Breast epithelium (tissue), 4 donors: ENCODE data around the gene ANKRD11. TPM values are rescaled to one million over a fixed set of nuclear protein-coding genes. Genes with fewer than 3 reads are reported as not detected.

Experiments used
- DNase-seq, 2 donors: peaks; one replicate each; pipeline ENCODE4 v3.0.0-alpha.2; 2019; ENCODE audit warnings: low spot score in 2 of 2
- H3K27ac ChIP-seq, 2 donors: fragments of 200-600 bp; sonication (generic) in 1 of 2; one replicate each; pipeline ENCODE4 v1.5.1; 2016 to 2019; ENCODE audit warnings: mild to moderate bottlenecking in 1 of 2
- H3K27me3 ChIP-seq, 2 donors: fragments of 200-600 bp; sonication (generic) in 1 of 2; one replicate each; pipeline versions ENCODE4 v1.5.1 to v1.6.0; 2017 to 2019; ENCODE audit warnings: control low read depth in 1 of 2, mild to moderate bottlenecking in 1 of 2
- H3K36me3 ChIP-seq: fragments of 200-600 bp; one replicate; pipeline ENCODE4 v1.5.1; 2019
- H3K4me1 ChIP-seq, 2 donors: fragments of 200-600 bp; sonication (generic); one replicate each; pipeline ENCODE4 v1.5.1; 2016 to 2019; ENCODE audit warnings: control low read depth in 1 of 2
- H3K4me3 ChIP-seq, 3 donors: fragments of 200-600 bp; sonication (generic); 1 replicate in 2 of 3; 2 replicates in 1 of 3; pipeline ENCODE4 v1.5.1; 2016 to 2019; ENCODE audit warnings: mild to moderate bottlenecking in 3 of 3, moderate library complexity in 2 of 3
- H3K9me3 ChIP-seq, 2 donors: fragments of 200-600 bp; sonication (generic) in 1 of 2; one replicate each; pipeline ENCODE4 v1.5.1; 2016 to 2019; ENCODE audit warnings: control low read depth in 1 of 2
- CTCF ChIP-seq, 3 donors: fragments of 450-650 bp; IDR thresholded peaks; one replicate each; pipeline ENCODE4 v1.5.1; 2016 to 2017; ENCODE audit warnings: antibody characterized with exemption in 3 of 3, mild to moderate bottlenecking in 3 of 3, moderate library complexity in 3 of 3
- POLR2A ChIP-seq: fragments of 450-650 bp; IDR thresholded peaks from one replicate; pipeline ENCODE4 v1.6.1; 2016; ENCODE audit warnings: antibody characterized with exemption, mild to moderate bottlenecking, moderate library complexity
- POLR2AphosphoS5 ChIP-seq, 3 donors: sonication (generic); formaldehyde crosslinking; IDR thresholded peaks; one replicate each; pipeline ENCODE4 v1.6.1; 2017; ENCODE audit warnings: antibody characterized with exemption in 3 of 3
- intact Hi-C: fragments of 100-400 bp; cut with DNase I; formaldehyde crosslinking; loops from one replicate; pipeline ENCODE4 v1.15.1; 2023; ENCODE audit warnings: low total_unique reads
- total RNA-seq, 3 donors: library from RNA; depleted of rRNA; stranded (reverse); fragments of >200 nt; gene quantifications; one replicate each; pipeline ENCODE4 v1.1.0, GENCODE V29; 2016

Gene ANKRD11
- total RNA-seq, 3 donors from 2014 or later = 64.0 to 79.0 (median 69.2) TPM

DNA sequence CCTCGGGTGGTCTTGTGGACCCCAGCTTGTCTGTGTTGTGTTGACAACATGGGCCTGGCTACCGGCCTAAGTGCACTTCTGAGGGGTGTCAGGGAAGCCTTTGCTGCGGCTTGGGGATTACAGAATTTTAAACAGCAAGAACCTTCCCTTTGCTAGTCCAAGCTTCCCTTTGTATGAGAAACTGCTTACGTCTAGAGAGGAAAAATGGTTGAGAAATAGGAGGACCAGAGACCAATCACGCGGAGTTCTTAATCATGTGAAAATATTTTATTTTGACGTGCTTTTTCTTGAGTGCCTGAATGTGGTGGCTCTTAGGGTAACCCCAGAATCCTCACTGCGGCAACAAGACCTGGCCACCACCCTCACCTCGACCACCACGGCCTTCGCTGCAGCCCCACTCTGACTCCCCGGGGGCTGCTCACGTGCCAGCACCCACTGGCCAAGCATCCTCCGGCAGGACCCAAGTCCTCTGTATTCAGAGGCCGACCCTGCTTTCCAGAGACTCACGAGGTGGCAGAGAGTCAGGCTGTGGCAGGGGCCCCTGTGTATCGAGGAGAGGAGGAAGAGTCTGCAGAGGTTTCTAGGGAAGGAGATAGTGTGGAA lies 191.6 kb downstream of the ANKRD11 start:
- H3K36me3 ChIP-seq = no peaks in the 10 kb centered on the region
- no peak overlapping the region for H3K4me3 ChIP-seq
- intact Hi-C loops = no loop called here
- no peaks in the 10 kb centered on the region for H3K9me3 ChIP-seq
- no peaks in the 10 kb centered on the region for H3K27me3 ChIP-seq
- TF ChIP-seq CTCF (IDR thresholded peaks at IDR 0.05) (no peak), POLR2A (no peak)
- no peak overlapping the region for H3K27ac ChIP-seq
- peaks cover 0 to 3% of the 10 kb centered on the region in 2 donors for H3K4me1 ChIP-seq
- no peak for DNase-seq

DNA sequence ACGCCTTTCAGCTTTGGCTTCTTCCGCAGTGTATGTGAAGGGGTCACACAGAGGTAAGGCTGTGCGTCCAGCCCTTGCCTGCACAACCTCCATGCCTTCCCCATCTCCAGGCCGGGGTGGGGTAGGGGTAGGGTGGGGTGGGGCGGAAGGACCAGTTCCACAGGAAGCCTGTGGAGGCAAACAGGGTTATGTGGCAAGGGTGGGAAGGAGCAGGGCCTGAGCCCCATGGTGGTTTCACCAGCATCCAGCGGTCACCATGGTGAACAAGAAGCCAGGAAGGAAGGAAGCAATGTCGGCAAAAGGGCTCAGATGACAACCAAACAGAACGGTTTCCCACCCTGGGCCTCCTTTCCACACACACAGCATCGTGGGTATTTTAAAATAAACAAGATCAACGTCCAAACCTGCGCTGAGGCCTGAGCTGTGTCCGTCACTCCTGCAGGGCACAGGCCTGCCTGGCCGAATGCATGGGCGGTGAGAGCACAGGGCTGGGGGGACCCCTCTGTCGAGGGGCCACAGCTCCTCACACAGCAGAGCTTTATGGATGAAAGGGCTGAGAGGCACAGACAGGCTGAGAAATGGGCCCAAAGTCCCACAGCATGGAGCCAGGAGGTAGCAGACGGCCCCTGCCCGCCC lies 192.3 kb downstream of the ANKRD11 start:
- no peaks in the 10 kb centered on the region for H3K36me3 ChIP-seq
- DNase-seq = no peak
- no peaks in the 10 kb centered on the region for H3K9me3 ChIP-seq
- intact Hi-C loops = no loop called here
- TF ChIP-seq POLR2AphosphoS5 (IDR thresholded peaks at IDR 0.05) (no peak), POLR2A (no peak), CTCF (IDR thresholded peaks at IDR 0.05) (no peak)
- no peak overlapping the region for H3K27ac ChIP-seq
- H3K4me1 ChIP-seq = peaks cover 0 to 3% of the 10 kb centered on the region in 2 donors
- H3K4me3 ChIP-seq = no peak overlapping the region
- no peaks in the 10 kb centered on the region for H3K27me3 ChIP-seq

- no peak for DNase-seq
- no peak for TF ChIP-seq CTCF (IDR thresholded peaks at IDR 0.05)
- no peak for TF ChIP-seq POLR2A
- H3K27me3 ChIP-seq = no peaks in the 10 kb centered on the region
- H3K27ac ChIP-seq = no peak overlapping the region
- no peak overlapping the region for H3K4me3 ChIP-seq
- no peaks in the 10 kb centered on the region for H3K36me3 ChIP-seq
- intact Hi-C loops = no loop called here
- no peaks in the 10 kb centered on the region for H3K9me3 ChIP-seq
- H3K4me1 ChIP-seq = peaks cover 0 to 3% of the 10 kb centered on the region in 2 donors
Measured at GRCh38 chr16:89297156-89297874, 193.0 kb downstream of the ANKRD11 start.

- no peaks in the 10 kb centered on the region for H3K9me3 ChIP-seq
- no peak overlapping the region for H3K4me3 ChIP-seq
- no peaks in the 10 kb centered on the region for H3K36me3 ChIP-seq
- peaks cover 0 to 3% of the 10 kb centered on the region in 2 donors for H3K4me1 ChIP-seq
- no peak overlapping the region for H3K27ac ChIP-seq
- TF ChIP-seq CTCF (IDR thresholded peaks at IDR 0.05) (no peak), POLR2A (no peak), POLR2AphosphoS5 (IDR thresholded peaks at IDR 0.05) (no peak)
- DNase-seq = no peak
- intact Hi-C loops = no loop called here
- no peaks in the 10 kb centered on the region for H3K27me3 ChIP-seq
Measured at GRCh38 chr16:89295915-89296314, 194.4 kb downstream of the ANKRD11 start.
